Hepatocyte (in vitro differentiated cells): Measurements from ENCODE around the gene MUC5B. TPM values are rescaled to one million over a fixed set of nuclear protein-coding genes. Genes with fewer than 3 reads are reported as not detected.

ENCODE experiments used
- DNase-seq: peaks from one replicate; pipeline ENCODE4 v3.0.0-alpha.2; 2016; ENCODE audit warnings: low spot score
- H2AFZ ChIP-seq: fragments of 200-600 bp; sonication (generic); 2 replicates; pipeline ENCODE4 v1.6.0; 2016; ENCODE audit warnings: antibody characterized with exemption, mild to moderate bottlenecking
- H3K27ac ChIP-seq: fragments of 200-600 bp; sonication (generic); 2 replicates; pipeline ENCODE4 v1.5.1; 2016; ENCODE audit warnings: mild to moderate bottlenecking
- H3K27me3 ChIP-seq: fragments of 200-600 bp; sonication (generic); 2 replicates; pipeline ENCODE4 v1.6.1; 2016
- H3K36me3 ChIP-seq: fragments of 200-600 bp; sonication (generic); replicated peaks from 2 replicates; pipeline ENCODE4 v1.5.1; 2016; ENCODE audit warnings: low read depth; ENCODE audit not compliant: insufficient read depth
- H3K4me1 ChIP-seq: fragments of 200-600 bp; sonication (generic); 2 replicates; pipeline ENCODE4 v1.5.1; 2016; ENCODE audit warnings: mild to moderate bottlenecking, moderate library complexity; ENCODE audit not compliant: insufficient read depth
- H3K4me2 ChIP-seq: fragments of 200-600 bp; sonication (generic); 2 replicates; pipeline ENCODE4 v1.6.0; 2016
- H3K4me3 ChIP-seq: fragments of 200-600 bp; sonication (generic); 2 replicates; pipeline ENCODE4 v1.5.1; 2016; ENCODE audit warnings: mild to moderate bottlenecking
- H3K79me2 ChIP-seq: fragments of 200-600 bp; sonication (generic); 2 replicates; pipeline ENCODE4 v1.6.0; 2017; ENCODE audit warnings: mild to moderate bottlenecking
- H3K9me2 ChIP-seq: fragments of 200-600 bp; sonication (generic); replicated peaks from 2 replicates; pipeline ENCODE4 v1.6.0; 2017; ENCODE audit warnings: mild to moderate bottlenecking; ENCODE audit not compliant: insufficient read depth
- H3K9me3 ChIP-seq: fragments of 200-600 bp; sonication (generic); 2 replicates; pipeline ENCODE4 v1.5.1; 2016; ENCODE audit warnings: low read depth, mild to moderate bottlenecking
- H4K20me1 ChIP-seq: fragments of 200-600 bp; sonication (generic); 2 replicates; pipeline ENCODE4 v1.6.0; 2016; ENCODE audit warnings: mild to moderate bottlenecking; ENCODE audit not compliant: insufficient read depth, poor library complexity, severe bottlenecking
- EZH2 ChIP-seq: fragments of 200-600 bp; sonication (generic); IDR thresholded peaks from 2 replicates; pipeline ENCODE4 v1.6.1; 2016; ENCODE audit warnings: antibody characterized with exemption, mild to moderate bottlenecking, borderline replicate concordance
- EZH2phosphoT487 ChIP-seq: fragments of 200-600 bp; sonication (generic); IDR thresholded peaks from one replicate; pipeline ENCODE4 v1.6.1; 2018; ENCODE audit warnings: antibody characterized with exemption, mild to moderate bottlenecking, low read depth, moderate library complexity; ENCODE audit not compliant: unreplicated experiment, severe bottlenecking
- WGBS: methylation state at CpG from one replicate; pipeline ENCODE4 v1.1.6; 2016; ENCODE audit warnings: low lambda C conversion rate; ENCODE audit errors: missing lambda C conversion rate; 5-methylcytosine and 5-hydroxymethylcytosine counted together
- polyA plus RNA-seq: library from polyadenylated mRNA; unstranded; fragments of >200 nt; fragmentation: Nextera tagmentation; extraction: Ambion mirVana; gene quantifications from 2 replicates; pipeline ENCODE4 v1.2.1, GENCODE V29; 2016
- total RNA-seq: library from RNA; depleted of rRNA; stranded (reverse); fragments of >200 nt; gene quantifications from 2 replicates; pipeline ENCODE4 v1.2.3, GENCODE V29; 2014
- TF ChIP-seq, protein P1 (sequence below): fragments of 200-600 bp; sonication (generic); IDR thresholded peaks from 2 replicates; pipeline ENCODE4 v1.5.1; 2016; ENCODE audit warnings: antibody characterized with exemption, mild to moderate bottlenecking; ENCODE audit not compliant: poor library complexity

MUC5B gene
- total and polyA plus RNA-seq, 2 experiments from 2014 or later, result 0.07 to 0.15 TPM

DNA sequence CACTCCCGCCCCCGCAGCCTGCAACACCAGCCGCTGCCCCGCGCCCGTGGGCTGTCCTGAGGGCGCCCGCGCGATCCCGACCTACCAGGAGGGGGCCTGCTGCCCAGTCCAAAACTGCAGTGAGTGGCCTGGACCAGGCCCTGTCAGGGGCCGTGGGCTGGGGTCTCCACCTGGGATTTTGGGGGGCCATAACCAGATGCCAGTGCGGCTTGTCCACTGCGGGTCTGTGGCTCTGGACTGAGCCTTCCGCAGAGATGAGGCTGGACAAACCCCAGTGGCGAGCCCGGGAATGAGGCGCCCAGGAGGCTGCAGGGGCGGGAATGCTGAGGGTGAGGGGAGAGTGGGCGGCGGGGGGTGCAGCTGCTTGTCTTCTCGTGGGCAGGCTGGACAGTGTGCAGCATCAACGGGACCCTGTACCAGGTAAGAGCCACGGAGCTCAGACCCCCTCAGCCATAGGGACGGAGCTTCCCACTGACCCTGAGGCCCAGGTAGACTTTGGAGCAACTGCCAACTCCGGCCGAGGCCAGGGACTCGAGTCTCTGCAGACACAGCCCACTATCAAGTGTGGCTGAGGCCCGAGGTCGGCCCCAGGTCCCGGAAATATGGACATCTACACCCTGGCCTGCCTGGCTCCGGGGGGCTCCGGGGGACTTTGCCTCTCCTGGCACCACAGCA is 24.8 kb upstream of the MUC5B start:
- H3K9me2 ChIP-seq, result no peaks in the 10 kb centered on the region
- H3K27ac ChIP-seq, result no peak overlapping the region
- H2AFZ ChIP-seq, result no peak overlapping the region
- no peak overlapping the region for H3K4me2 ChIP-seq
- H4K20me1 ChIP-seq, result no peaks in the 10 kb centered on the region
- H3K27me3 ChIP-seq, result no peaks in the 10 kb centered on the region
- 90% methylated on average over 19 of the region's 33 CpGs for WGBS
- DNase-seq, result no peak
- H3K79me2 ChIP-seq, result no peaks in the 10 kb centered on the region
- H3K9me3 ChIP-seq, result no peaks in the 10 kb centered on the region
- TF ChIP-seq EZH2 (no peak), EZH2phosphoT487 (no peak)
- TF ChIP-seq, protein P1, sequence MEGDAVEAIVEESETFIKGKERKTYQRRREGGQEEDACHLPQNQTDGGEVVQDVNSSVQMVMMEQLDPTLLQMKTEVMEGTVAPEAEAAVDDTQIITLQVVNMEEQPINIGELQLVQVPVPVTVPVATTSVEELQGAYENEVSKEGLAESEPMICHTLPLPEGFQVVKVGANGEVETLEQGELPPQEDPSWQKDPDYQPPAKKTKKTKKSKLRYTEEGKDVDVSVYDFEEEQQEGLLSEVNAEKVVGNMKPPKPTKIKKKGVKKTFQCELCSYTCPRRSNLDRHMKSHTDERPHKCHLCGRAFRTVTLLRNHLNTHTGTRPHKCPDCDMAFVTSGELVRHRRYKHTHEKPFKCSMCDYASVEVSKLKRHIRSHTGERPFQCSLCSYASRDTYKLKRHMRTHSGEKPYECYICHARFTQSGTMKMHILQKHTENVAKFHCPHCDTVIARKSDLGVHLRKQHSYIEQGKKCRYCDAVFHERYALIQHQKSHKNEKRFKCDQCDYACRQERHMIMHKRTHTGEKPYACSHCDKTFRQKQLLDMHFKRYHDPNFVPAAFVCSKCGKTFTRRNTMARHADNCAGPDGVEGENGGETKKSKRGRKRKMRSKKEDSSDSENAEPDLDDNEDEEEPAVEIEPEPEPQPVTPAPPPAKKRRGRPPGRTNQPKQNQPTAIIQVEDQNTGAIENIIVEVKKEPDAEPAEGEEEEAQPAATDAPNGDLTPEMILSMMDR, result no peak
- no peaks in the 10 kb centered on the region for H3K36me3 ChIP-seq
- H3K4me1 ChIP-seq, result no peaks in the 10 kb centered on the region
- H3K4me3 ChIP-seq, result no peak overlapping the region

GRCh38 chr11:1198561-1199240 is 24.2 kb upstream of the MUC5B start:
- Histone ChIP-seq H3K4me2 (no peak overlapping the region), H3K4me1 (no peaks in the 10 kb centered on the region), H3K9me3 (no peaks in the 10 kb centered on the region), H3K9me2 (no peaks in the 10 kb centered on the region), H3K79me2 (no peaks in the 10 kb centered on the region), H2AFZ (no peak overlapping the region), H3K27me3 (no peaks in the 10 kb centered on the region), H3K27ac (no peak overlapping the region), H3K36me3 (no peaks in the 10 kb centered on the region), H3K4me3 (no peak overlapping the region), H4K20me1 (no peaks in the 10 kb centered on the region)
- 83% methylated on average over 23 of the region's 26 CpGs for WGBS
- TF ChIP-seq, protein P1, result no peak
- TF ChIP-seq EZH2 (no peak), EZH2phosphoT487 (no peak)
- no peak for DNase-seq

- TF ChIP-seq EZH2, result no peak
- TF ChIP-seq, protein P1, result no peak
- TF ChIP-seq EZH2phosphoT487, result no peak
- H3K27me3 ChIP-seq, result no peaks in the 10 kb centered on the region
- H3K9me3 ChIP-seq, result no peaks in the 10 kb centered on the region
- H3K9me2 ChIP-seq, result no peaks in the 10 kb centered on the region
- H3K4me2 ChIP-seq, result no peak overlapping the region
- no peak overlapping the region for H3K27ac ChIP-seq
- no peak for DNase-seq
- H2AFZ ChIP-seq, result no peak overlapping the region
- H4K20me1 ChIP-seq, result no peaks in the 10 kb centered on the region
- 86% methylated on average over 23 of the region's 27 CpGs for WGBS
- H3K4me1 ChIP-seq, result no peaks in the 10 kb centered on the region
- no peak overlapping the region for H3K4me3 ChIP-seq
- H3K36me3 ChIP-seq, result no peaks in the 10 kb centered on the region
- H3K79me2 ChIP-seq, result no peaks in the 10 kb centered on the region
Measured at GRCh38 chr11:1199241-1199750, 23.6 kb upstream of the MUC5B start.
